HEK293 (cell line): ENCODE data around the gene PPP1R14C.

Experiments
- CTCF ChIA-PET: fragments of 350-600 bp; formaldehyde crosslinking; extraction: SDS; loops from one replicate; lab custom pipeline; 2021; ENCODE audit warnings: antibody characterized with exemption; lab: Yijun Ruan, JAX
- POLR2A ChIA-PET: fragments of 300-600 bp; formaldehyde crosslinking; extraction: SDS; loops from one replicate; lab custom pipeline; 2020; ENCODE audit warnings: antibody characterized with exemption, inconsistent platforms; lab: Yijun Ruan, JAX
- H3K27ac ChIP-seq: fragments of 200-500 bp; sonication (Bioruptor generic); 2 replicates; pipeline ENCODE4 v1.5.1; 2014; ENCODE audit warnings: low read depth, low read length, control low read depth, inconsistent platforms; ENCODE audit errors: extremely low read depth
- H3K36me3 ChIP-seq, 2 experiments: fragments of 200-500 bp in 1 of 2; sonication (Bioruptor generic) in 1 of 2; 1 replicate in 1 of 2; 2 replicates in 1 of 2; pipeline ENCODE4 v1.5.1; 2014 to 2017; ENCODE audit warnings: inconsistent platforms in 2 of 2, low read length in 2 of 2; ENCODE audit not compliant: control insufficient read depth in 2 of 2, insufficient read depth in 1 of 2
- H3K4me1 ChIP-seq: fragments of 200-500 bp; sonication (Bioruptor generic); 2 replicates; pipeline ENCODE4 v1.5.1; 2014; ENCODE audit warnings: mild to moderate bottlenecking, low read length, inconsistent platforms; ENCODE audit not compliant: control insufficient read depth, insufficient read depth
- H3K4me3 ChIP-seq: 2 replicates; pipeline ENCODE4 v1.5.1; 2011; ENCODE audit warnings: low read depth, mild to moderate bottlenecking, control low read depth, low read length, moderate library complexity
- H3K9me3 ChIP-seq: fragments of 200-500 bp; sonication (Bioruptor generic); 2 replicates; pipeline ENCODE4 v1.5.1; 2014; ENCODE audit warnings: low read depth, low read length, inconsistent platforms; ENCODE audit not compliant: control insufficient read depth, insufficient read depth
- KLF1 ChIP-seq: fragments of 450-650 bp; formaldehyde crosslinking; IDR thresholded peaks from 2 replicates; pipeline ENCODE4 v1.5.1; 2016; ENCODE audit warnings: missing biosample characterization, missing genetic modification characterization
- KLF17 ChIP-seq: fragments of 450-650 bp; formaldehyde crosslinking; IDR thresholded peaks from 2 replicates; pipeline ENCODE4 v1.5.1; 2016; ENCODE audit warnings: missing biosample characterization, missing genetic modification characterization
- PATZ1 ChIP-seq: fragments of 450-650 bp; formaldehyde crosslinking; IDR thresholded peaks from 2 replicates; pipeline ENCODE4 v1.5.1; 2016; ENCODE audit warnings: missing biosample characterization, missing genetic modification characterization
- PBX3 ChIP-seq: sonication (generic); formaldehyde crosslinking; IDR thresholded peaks from 2 replicates; pipeline ENCODE4 v1.8.1; 2022; ENCODE audit warnings: mild to moderate bottlenecking, moderate library complexity, missing genetic modification reagents
- SETDB1 ChIP-seq: IDR thresholded peaks from one replicate; pipeline ENCODE4 v1.6.1; 2017; ENCODE audit warnings: mild to moderate bottlenecking, low read length, moderate library complexity, mixed read lengths; ENCODE audit not compliant: insufficient read length
- SP2 ChIP-seq: fragments of 450-650 bp; formaldehyde crosslinking; IDR thresholded peaks from 2 replicates; pipeline ENCODE4 v1.5.1; 2016; ENCODE audit warnings: missing biosample characterization, missing genetic modification characterization
- WT1 ChIP-seq: fragments of 450-650 bp; formaldehyde crosslinking; IDR thresholded peaks from 2 replicates; pipeline ENCODE4 v1.5.1; 2016; ENCODE audit warnings: missing biosample characterization, missing genetic modification characterization
- ZBTB17 ChIP-seq: fragments of 450-650 bp; formaldehyde crosslinking; IDR thresholded peaks from 2 replicates; pipeline ENCODE4 v1.5.1; 2016; ENCODE audit warnings: missing biosample characterization, missing genetic modification characterization
- ZBTB48 ChIP-seq: fragments of 450-650 bp; formaldehyde crosslinking; IDR thresholded peaks from 2 replicates; pipeline ENCODE4 v1.5.1; 2016; ENCODE audit warnings: missing biosample characterization, missing genetic modification characterization
- ZNF140 ChIP-seq: fragments of 450-650 bp; formaldehyde crosslinking; IDR thresholded peaks from 2 replicates; pipeline ENCODE4 v1.5.1; 2016; ENCODE audit warnings: missing biosample characterization, missing genetic modification characterization
- ZNF211 ChIP-seq: fragments of 450-650 bp; formaldehyde crosslinking; IDR thresholded peaks from 2 replicates; pipeline ENCODE4 v1.5.1; 2016; ENCODE audit warnings: low read depth, missing biosample characterization, missing genetic modification characterization
- ZNF335 ChIP-seq: fragments of 450-650 bp; formaldehyde crosslinking; conservative IDR thresholded peaks from 2 replicates; pipeline ENCODE4 v1.5.1; 2016; ENCODE audit warnings: missing biosample characterization, missing genetic modification characterization
- ZNF350 ChIP-seq: fragments of 450-650 bp; formaldehyde crosslinking; IDR thresholded peaks from 2 replicates; pipeline ENCODE4 v1.5.0; 2017; ENCODE audit warnings: missing biosample characterization, mild to moderate bottlenecking, missing genetic modification characterization
- ZNF404 ChIP-seq: fragments of 450-650 bp; formaldehyde crosslinking; IDR thresholded peaks from 2 replicates; pipeline ENCODE4 v1.5.1; 2017; ENCODE audit warnings: missing biosample characterization, missing genetic modification characterization
- ZNF571 ChIP-seq: fragments of 450-650 bp; formaldehyde crosslinking; IDR thresholded peaks from 2 replicates; pipeline ENCODE4 v1.5.0; 2017; ENCODE audit warnings: missing biosample characterization, missing genetic modification characterization
- ZNF585B ChIP-seq: fragments of 450-650 bp; formaldehyde crosslinking; IDR thresholded peaks from 2 replicates; pipeline ENCODE4 v1.5.1; 2016; ENCODE audit warnings: missing biosample characterization, missing genetic modification characterization
- ZNF624 ChIP-seq: fragments of 450-650 bp; formaldehyde crosslinking; IDR thresholded peaks from 2 replicates; pipeline ENCODE4 v1.5.1; 2017; ENCODE audit warnings: missing biosample characterization, missing genetic modification characterization
- ZNF626 ChIP-seq: fragments of 450-650 bp; sonication (Bioruptor Pico); formaldehyde crosslinking; IDR thresholded peaks from 2 replicates; pipeline ENCODE4 v1.5.1; 2018; ENCODE audit warnings: missing biosample characterization, missing genetic modification characterization, inconsistent platforms
- ZNF654 ChIP-seq: fragments of 450-650 bp; formaldehyde crosslinking; IDR thresholded peaks from 2 replicates; pipeline ENCODE4 v1.5.1; 2016; ENCODE audit warnings: low read depth, missing biosample characterization, missing genetic modification characterization

Gene PPP1R14C

GRCh38 chr6:150297327-150298029 lies 154.6 kb downstream of the PPP1R14C start:
- Histone ChIP-seq H3K9me3 (no peaks in the 10 kb centered on the region), H3K4me1 (no peaks in the 10 kb centered on the region), H3K36me3 (no peaks in the 10 kb centered on the region), H3K27ac (no peak overlapping the region), H3K4me3 (no peak overlapping the region)
- CTCF ChIA-PET, result interaction anchor here (0.8 kb wide), 1 partner anchor 67 kb away, joined by 3 read pairs; no protein-coding TSS in a partner anchor
- POLR2A ChIA-PET, result interaction anchor here (0.6 kb wide), 1 partner anchor 154 kb away, joined by 8 read pairs; the partner anchor contains the start of gene PPP1R14C
- TF ChIP-seq KLF17 (tag by site-specific recombination), result peak; percentile 84
- no peak for TF ChIP-seq ZNF140
- peak; percentile 36 for TF ChIP-seq SP2 (tag by site-specific recombination)
- TF ChIP-seq ZNF654 (tag by site-specific recombination), result no peak
- peak; percentile 97 for TF ChIP-seq SETDB1
- TF ChIP-seq ZBTB17, result 0 out of 2 replicates have a peak, but pooled peaks have one; percentile 19
- peak; percentile 71 for TF ChIP-seq KLF1 (tag by site-specific recombination)
- no peak for TF ChIP-seq ZNF211 (tag by site-specific recombination)
- peak; percentile 62 for TF ChIP-seq ZBTB48 (tag by site-specific recombination)
- TF ChIP-seq WT1 (tag by site-specific recombination), result no peak
- peak; percentile 93 for TF ChIP-seq ZNF350 (tag by site-specific recombination)
- TF ChIP-seq PATZ1, result no peak
- no peak for TF ChIP-seq ZNF404 (tag by site-specific recombination)

GRCh38 chr6:150298030-150298380 lies 155.2 kb downstream of the PPP1R14C start:
- TF ChIP-seq ZNF335 (tag by site-specific recombination) (peak; percentile 22; the same call in 1 of the 2 replicates), PBX3 (CRISPR knock-in tag) (no peak)
- Histone ChIP-seq H3K9me3 (no peaks in the 10 kb centered on the region), H3K36me3 (no peaks in the 10 kb centered on the region), H3K27ac (no peak overlapping the region), H3K4me1 (no peaks in the 10 kb centered on the region), H3K4me3 (no peak overlapping the region)
- ChIA-PET CTCF (no interaction called here), POLR2A (no interaction called here)

- POLR2A ChIA-PET, result interaction anchor here (0.5 kb wide), 1 partner anchor 103 kb away, joined by 3 read pairs; no protein-coding TSS in a partner anchor
- CTCF ChIA-PET, result interaction anchor here (0.6 to 1.8 kb wide), 3 partner anchors 82 to 220 kb away, joined by 3 to 6 read pairs (median 4); no protein-coding TSS in a partner anchor
- no peaks in the 10 kb centered on the region for H3K36me3 ChIP-seq
- no peak overlapping the region for H3K27ac ChIP-seq
- TF ChIP-seq ZNF571 (tag by site-specific recombination) (no peak), ZNF624 (tag by site-specific recombination) (no peak), ZNF585B (tag by site-specific recombination) (no peak), ZBTB17 (no peak), ZNF626 (no peak)
- H3K4me1 ChIP-seq, result no peaks in the 10 kb centered on the region
- no peaks in the 10 kb centered on the region for H3K9me3 ChIP-seq
- no peak overlapping the region for H3K4me3 ChIP-seq
Observed at GRCh38 chr6:150298676-150299075, 155.8 kb downstream of the PPP1R14C start.
